Measurements from ENCODE around the gene THAP7.

GRCh38 chr22:20972933-20973577, 28.9 kb downstream of the THAP7 start:
- TF ChIP-seq, protein P1, sequence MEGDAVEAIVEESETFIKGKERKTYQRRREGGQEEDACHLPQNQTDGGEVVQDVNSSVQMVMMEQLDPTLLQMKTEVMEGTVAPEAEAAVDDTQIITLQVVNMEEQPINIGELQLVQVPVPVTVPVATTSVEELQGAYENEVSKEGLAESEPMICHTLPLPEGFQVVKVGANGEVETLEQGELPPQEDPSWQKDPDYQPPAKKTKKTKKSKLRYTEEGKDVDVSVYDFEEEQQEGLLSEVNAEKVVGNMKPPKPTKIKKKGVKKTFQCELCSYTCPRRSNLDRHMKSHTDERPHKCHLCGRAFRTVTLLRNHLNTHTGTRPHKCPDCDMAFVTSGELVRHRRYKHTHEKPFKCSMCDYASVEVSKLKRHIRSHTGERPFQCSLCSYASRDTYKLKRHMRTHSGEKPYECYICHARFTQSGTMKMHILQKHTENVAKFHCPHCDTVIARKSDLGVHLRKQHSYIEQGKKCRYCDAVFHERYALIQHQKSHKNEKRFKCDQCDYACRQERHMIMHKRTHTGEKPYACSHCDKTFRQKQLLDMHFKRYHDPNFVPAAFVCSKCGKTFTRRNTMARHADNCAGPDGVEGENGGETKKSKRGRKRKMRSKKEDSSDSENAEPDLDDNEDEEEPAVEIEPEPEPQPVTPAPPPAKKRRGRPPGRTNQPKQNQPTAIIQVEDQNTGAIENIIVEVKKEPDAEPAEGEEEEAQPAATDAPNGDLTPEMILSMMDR (conservative IDR thresholded peaks at IDR 0.05; ENCODE audit: low read depth, low read length) = no peak
- TF ChIP-seq EZH2 (IDR thresholded peaks at IDR 0.05; ENCODE audit: borderline replicate concordance, low read depth, low read length, poor library complexity, severe bottlenecking) = no peak

All from A673 (cell line).